ENCODE data around the gene MORF4L1.
A peak's percentile ranks its signal among the peaks of the same experiment; 100 is the strongest.
"Not testable (repeated sequence)": the region's sequence is repeated elsewhere in the genome, so short reads cannot be mapped to it uniquely, and the experiment has no call there.

MORF4L1 gene

GRCh38 chr15:78859971-78860719 lies 12.5 kb upstream of the MORF4L1 start:
- DNase-seq: peak; percentile 84

GRCh38 chr15:78865585-78865984 lies 7.1 kb upstream of the MORF4L1 start:
- DNase-seq: not testable (repeated sequence)

- not testable (repeated sequence) for DNase-seq
Measured at GRCh38 chr15:78866031-78866430, 6.7 kb upstream of the MORF4L1 start.

- no peak for DNase-seq
Measured at GRCh38 chr15:78866803-78867202, 5.9 kb upstream of the MORF4L1 start.

GRCh38 chr15:78868366-78868765 lies 4.3 kb upstream of the MORF4L1 start:
- no peak for DNase-seq

- DNase-seq: not testable (repeated sequence)
Measured at GRCh38 chr15:78871483-78872127, 1.1 kb upstream of the MORF4L1 start.

GRCh38 chr15:78872972-78873792 lies 492 bp downstream of the MORF4L1 start:
- peak; percentile 80 for DNase-seq

- no peak for DNase-seq
Measured at GRCh38 chr15:78873793-78874765, 1.4 kb downstream of the MORF4L1 start.

- DNase-seq: no peak
Measured at GRCh38 chr15:78875107-78875914, 2.6 kb downstream of the MORF4L1 start.

- DNase-seq: not testable (repeated sequence)
Measured at GRCh38 chr15:78876954-78877353, 4.3 kb downstream of the MORF4L1 start.

- no peak for DNase-seq
Measured at GRCh38 chr15:78878356-78878755, 5.7 kb downstream of the MORF4L1 start.

- DNase-seq: no peak
Measured at GRCh38 chr15:78879517-78880241, 7.0 kb downstream of the MORF4L1 start.

- DNase-seq: no peak
Measured at GRCh38 chr15:78880242-78880533, 7.5 kb downstream of the MORF4L1 start.

GRCh38 chr15:78880813-78881212 lies 8.1 kb downstream of the MORF4L1 start:
- no peak for DNase-seq

GRCh38 chr15:78881681-78882080 lies 9.0 kb downstream of the MORF4L1 start:
- no peak for DNase-seq

GRCh38 chr15:78889000-78889399 lies 16.3 kb downstream of the MORF4L1 start:
- no peak for DNase-seq

GRCh38 chr15:78893538-78893937 lies 20.8 kb downstream of the MORF4L1 start:
- DNase-seq: no peak

- DNase-seq: no peak
Measured at GRCh38 chr15:78895471-78895870, 22.8 kb downstream of the MORF4L1 start.

- no peak for DNase-seq
Measured at GRCh38 chr15:78898540-78898939, 25.9 kb downstream of the MORF4L1 start.

GRCh38 chr15:78900819-78901533 lies 28.3 kb downstream of the MORF4L1 start:
- DNase-seq: not testable (repeated sequence)

Data from NCI-H524 treated with DMSO at 0.1 percent for 48 hours (cell line).